DND-41 (cell line): ENCODE data around the gene RHBDD3.

Experiments used
- EZH2 ChIP-seq: IDR thresholded peaks from 3 replicates; pipeline ENCODE4 v1.6.1; 2012; ENCODE audit warnings: borderline replicate concordance, low read depth, mild to moderate bottlenecking, moderate library complexity, low read length, inconsistent platforms; ENCODE audit not compliant: severe bottlenecking
- TF ChIP-seq, protein P1 (sequence below): IDR thresholded peaks from 2 replicates; pipeline ENCODE4 v1.5.1; 2012; ENCODE audit warnings: borderline replicate concordance, low read length, moderate library complexity, mild to moderate bottlenecking; ENCODE audit not compliant: poor library complexity, severe bottlenecking; ENCODE audit errors: extremely low read depth

DNA sequence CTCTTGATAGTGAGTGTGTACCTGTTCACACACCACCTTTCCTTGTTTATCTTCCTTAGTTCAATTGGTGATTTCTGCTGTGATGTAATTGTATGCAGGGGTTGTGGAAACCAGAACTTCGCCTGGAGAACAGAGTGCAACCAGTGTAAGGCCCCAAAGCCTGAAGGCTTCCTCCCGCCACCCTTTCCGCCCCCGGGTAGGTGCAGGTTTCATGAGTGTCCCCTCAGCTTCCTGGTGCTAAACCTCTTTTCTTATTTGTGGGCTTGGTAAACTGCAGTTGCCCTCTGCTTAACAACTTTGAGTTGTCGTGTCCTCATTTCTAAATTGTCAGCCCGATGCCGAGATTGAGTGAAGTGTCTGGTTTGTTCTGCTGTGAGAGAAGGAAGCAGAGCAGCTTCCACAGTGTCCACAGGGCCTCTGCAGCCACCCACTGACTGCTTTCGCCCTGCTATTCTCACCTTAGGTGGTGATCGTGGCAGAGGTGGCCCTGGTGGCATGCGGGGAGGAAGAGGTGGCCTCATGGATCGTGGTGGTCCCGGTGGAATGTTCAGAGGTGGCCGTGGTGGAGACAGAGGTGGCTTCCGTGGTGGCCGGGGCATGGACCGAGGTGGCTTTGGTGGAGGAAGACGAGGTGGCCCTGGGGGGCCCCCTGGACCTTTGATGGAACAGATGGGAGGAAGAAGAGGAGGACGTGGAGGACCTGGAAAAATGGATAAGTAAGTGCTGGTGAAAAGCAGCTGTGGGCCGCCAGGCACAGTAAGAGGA, 31.5 kb upstream of the RHBDD3 start:
- TF ChIP-seq, protein P1, sequence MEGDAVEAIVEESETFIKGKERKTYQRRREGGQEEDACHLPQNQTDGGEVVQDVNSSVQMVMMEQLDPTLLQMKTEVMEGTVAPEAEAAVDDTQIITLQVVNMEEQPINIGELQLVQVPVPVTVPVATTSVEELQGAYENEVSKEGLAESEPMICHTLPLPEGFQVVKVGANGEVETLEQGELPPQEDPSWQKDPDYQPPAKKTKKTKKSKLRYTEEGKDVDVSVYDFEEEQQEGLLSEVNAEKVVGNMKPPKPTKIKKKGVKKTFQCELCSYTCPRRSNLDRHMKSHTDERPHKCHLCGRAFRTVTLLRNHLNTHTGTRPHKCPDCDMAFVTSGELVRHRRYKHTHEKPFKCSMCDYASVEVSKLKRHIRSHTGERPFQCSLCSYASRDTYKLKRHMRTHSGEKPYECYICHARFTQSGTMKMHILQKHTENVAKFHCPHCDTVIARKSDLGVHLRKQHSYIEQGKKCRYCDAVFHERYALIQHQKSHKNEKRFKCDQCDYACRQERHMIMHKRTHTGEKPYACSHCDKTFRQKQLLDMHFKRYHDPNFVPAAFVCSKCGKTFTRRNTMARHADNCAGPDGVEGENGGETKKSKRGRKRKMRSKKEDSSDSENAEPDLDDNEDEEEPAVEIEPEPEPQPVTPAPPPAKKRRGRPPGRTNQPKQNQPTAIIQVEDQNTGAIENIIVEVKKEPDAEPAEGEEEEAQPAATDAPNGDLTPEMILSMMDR = no peak
- no peak for TF ChIP-seq EZH2
